Stomach smooth muscle (tissue), 2 donors: Measurements from ENCODE around the gene POU1F1.
"Not testable (repeated sequence)": the region's sequence is repeated elsewhere in the genome, so short reads cannot be mapped to it uniquely, and the experiment has no call there.

Experiments
- H3K27ac ChIP-seq: one replicate; pipeline ENCODE4 v1.7.0; 2013; ENCODE audit warnings: mild to moderate bottlenecking, low read length, inconsistent platforms
- H3K27me3 ChIP-seq, 2 donors: one replicate each; pipeline ENCODE4 v1.7.0; 2013; ENCODE audit warnings: low read length in 2 of 2; ENCODE audit not compliant: insufficient read depth in 2 of 2, control insufficient read depth in 1 of 2
- H3K36me3 ChIP-seq, 2 donors: one replicate each; pipeline ENCODE4 v1.7.0; 2013; ENCODE audit warnings: low read length in 2 of 2; ENCODE audit not compliant: control insufficient read depth in 2 of 2, insufficient read depth in 2 of 2
- H3K4me1 ChIP-seq: one replicate; pipeline ENCODE4 v1.7.0; 2013; ENCODE audit warnings: low read length; ENCODE audit not compliant: control insufficient read depth, insufficient read depth
- H3K4me3 ChIP-seq, 2 donors: one replicate each; pipeline ENCODE4 v1.7.0; 2013; ENCODE audit warnings: low read length in 2 of 2
- H3K9ac ChIP-seq, 2 donors: one replicate each; pipeline ENCODE4 v1.7.0; 2013; ENCODE audit warnings: low read length in 2 of 2, mild to moderate bottlenecking in 1 of 2
- H3K9me3 ChIP-seq, 2 donors: one replicate each; pipeline ENCODE4 v1.7.0; 2013; ENCODE audit warnings: low read length in 2 of 2; ENCODE audit not compliant: control insufficient read depth in 2 of 2
- donor health status: healthy.
- donor health status: Pancreatic carcinoma.

The POU1F1 gene, protein sequence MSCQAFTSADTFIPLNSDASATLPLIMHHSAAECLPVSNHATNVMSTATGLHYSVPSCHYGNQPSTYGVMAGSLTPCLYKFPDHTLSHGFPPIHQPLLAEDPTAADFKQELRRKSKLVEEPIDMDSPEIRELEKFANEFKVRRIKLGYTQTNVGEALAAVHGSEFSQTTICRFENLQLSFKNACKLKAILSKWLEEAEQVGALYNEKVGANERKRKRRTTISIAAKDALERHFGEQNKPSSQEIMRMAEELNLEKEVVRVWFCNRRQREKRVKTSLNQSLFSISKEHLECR

DNA sequence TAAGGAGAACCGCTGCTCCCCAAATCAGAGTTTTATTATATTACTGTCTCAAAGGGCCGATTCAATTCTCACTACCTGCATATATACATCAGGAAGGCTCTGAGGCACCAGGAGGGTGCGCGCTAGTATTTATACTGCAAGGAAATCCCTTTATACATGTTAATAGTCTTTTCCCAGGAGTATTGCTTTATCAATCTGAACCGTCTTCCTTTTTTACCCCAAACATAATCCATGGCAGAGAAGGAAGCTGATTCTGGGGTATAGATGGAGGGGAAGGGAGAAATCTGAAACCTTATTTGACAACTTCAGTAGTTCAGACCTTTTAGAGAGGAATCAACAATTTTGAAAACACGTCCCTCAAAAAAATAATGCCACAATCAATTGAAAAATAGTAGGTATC, at the start of gene POU1F1:
Gene POU1F1, minus strand, starts transcription at position 101 of the 400 bp plus-strand sequence. CDS start 122 bp downstream, outside the sequence.
- H3K4me3 ChIP-seq: no peak within 1 kb of the TSS
- no peaks in the 10 kb centered on the region for H3K36me3 ChIP-seq
- no peak within 1 kb of the TSS for H3K9ac ChIP-seq
- H3K27me3 ChIP-seq: no peaks in the 10 kb centered on the region
- H3K27ac ChIP-seq: no peak within 1 kb of the TSS
- no peaks in the 10 kb centered on the region for H3K9me3 ChIP-seq
- no peaks in the 10 kb centered on the region for H3K4me1 ChIP-seq

DNA sequence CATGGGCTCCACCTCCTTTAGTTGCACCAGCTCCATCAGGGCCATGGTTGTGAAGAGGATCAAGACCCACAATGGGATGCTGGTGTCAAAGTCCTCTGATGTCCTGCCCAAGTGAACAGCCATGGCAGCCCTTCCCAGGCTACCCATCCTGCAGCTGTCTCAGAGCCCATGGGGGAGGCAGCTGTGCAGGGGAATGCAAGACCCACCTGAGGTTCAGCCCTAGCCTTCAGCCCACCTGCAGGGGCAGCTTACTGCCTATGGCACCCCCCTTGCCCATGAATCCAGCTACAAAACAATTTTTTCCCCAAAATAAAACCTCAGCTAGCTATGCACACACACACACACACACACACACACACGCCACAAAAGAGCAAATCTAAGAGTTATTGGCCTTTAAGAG, 48.2 kb upstream of the POU1F1 start:
- Histone ChIP-seq H3K9me3 (no peaks in the 10 kb centered on the region), H3K9ac (no peak overlapping the region), H3K36me3 (no peaks in the 10 kb centered on the region), H3K27ac (no peak overlapping the region), H3K4me1 (no peaks in the 10 kb centered on the region), H3K27me3 (peaks cover 0 to 3% of the 10 kb centered on the region in 2 donors), H3K4me3 (no peak overlapping the region)

DNA sequence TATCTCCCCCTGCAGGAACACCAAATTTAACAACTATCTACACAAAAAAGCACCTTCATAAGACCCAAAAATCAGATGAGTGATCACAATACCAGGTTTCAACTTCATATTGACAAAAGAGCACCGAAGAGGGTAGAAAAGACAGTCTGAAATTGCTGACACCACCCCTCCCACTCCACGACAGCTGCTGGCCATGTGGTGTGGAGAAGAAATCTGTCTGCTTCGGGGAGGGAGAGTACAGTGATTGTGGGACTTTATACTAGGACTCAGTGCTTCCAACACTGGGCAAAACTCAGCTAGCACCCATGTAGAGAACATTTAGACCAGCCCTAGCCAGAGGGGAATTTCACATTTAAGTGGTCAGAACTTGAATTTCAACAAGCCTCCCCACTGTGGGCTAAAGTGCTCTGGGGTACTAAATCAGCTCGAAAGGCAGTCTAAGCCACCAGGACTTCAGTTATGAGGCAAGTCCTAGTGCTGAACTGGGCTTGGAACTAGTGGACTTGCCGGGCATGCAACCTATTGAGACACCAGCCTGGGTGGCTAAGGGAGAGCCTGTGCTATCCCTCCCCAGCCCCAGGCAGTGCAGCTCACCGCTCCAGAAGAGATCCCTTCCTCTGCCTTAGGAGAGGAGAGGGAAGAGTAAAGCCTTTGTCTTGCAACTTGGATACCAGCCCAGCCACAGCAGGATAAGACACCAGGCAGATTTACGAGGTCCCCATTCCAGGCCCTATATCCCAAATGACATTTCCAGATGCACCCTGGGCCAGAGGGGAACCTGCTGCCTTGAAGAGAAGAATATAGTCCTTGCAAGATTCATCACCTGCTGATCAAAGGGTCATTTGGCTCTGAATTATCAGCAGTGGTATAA, 44.6 kb upstream of the POU1F1 start:
- peaks cover 0 to 3% of the 10 kb centered on the region in 2 donors for H3K27me3 ChIP-seq

DNA sequence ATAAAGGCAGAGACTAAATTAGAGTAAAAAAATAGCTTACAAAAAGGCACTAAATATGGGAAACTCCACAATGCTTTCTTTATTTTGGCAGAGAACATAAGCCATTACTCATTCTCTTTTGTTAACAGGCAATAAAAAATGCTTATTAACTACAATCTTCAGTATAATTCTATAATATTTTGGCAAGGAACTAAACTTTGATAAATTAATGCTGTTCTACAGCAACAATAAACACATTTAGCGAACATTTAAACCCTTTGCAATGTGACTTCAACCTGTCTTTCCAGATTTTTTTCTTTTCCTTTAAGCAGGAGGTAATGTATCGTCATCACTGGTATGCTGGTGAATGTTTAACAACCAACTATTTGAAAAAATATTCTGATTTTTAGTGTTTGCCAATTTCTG, 42.2 kb upstream of the POU1F1 start:
- Histone ChIP-seq H3K9ac (no peak overlapping the region), H3K9me3 (no peaks in the 10 kb centered on the region), H3K27ac (no peak overlapping the region), H3K27me3 (peaks cover 0 to 3% of the 10 kb centered on the region in 2 donors), H3K36me3 (no peaks in the 10 kb centered on the region), H3K4me1 (no peaks in the 10 kb centered on the region), H3K4me3 (no peak overlapping the region)

More for the DNA sequence above, 44.6 kb upstream of the POU1F1 start:
- Histone ChIP-seq H3K9ac (no peak overlapping the region), H3K36me3 (no peaks in the 10 kb centered on the region), H3K27ac (no peak overlapping the region), H3K9me3 (no peaks in the 10 kb centered on the region), H3K4me1 (no peaks in the 10 kb centered on the region), H3K4me3 (no peak overlapping the region)

DNA sequence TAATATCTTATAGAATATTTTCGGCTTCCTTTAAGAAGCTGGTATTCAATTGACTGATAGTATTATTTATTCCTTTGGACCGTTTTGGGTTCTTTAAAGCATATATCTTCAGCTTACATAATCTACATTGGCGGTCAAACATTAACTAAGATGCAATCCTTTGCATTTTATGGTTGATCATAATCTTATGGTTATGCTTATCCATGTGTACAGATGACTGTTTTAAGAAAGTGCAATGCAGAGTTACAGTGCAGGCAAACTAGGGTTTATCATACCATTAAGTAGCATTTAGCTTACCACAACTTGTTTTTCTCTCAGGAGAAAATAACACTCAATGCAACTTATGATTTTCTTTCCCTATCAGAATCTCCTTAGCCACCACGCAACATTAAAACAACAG, 41.4 kb upstream of the POU1F1 start:
- no peak overlapping the region for H3K4me3 ChIP-seq

DNA sequence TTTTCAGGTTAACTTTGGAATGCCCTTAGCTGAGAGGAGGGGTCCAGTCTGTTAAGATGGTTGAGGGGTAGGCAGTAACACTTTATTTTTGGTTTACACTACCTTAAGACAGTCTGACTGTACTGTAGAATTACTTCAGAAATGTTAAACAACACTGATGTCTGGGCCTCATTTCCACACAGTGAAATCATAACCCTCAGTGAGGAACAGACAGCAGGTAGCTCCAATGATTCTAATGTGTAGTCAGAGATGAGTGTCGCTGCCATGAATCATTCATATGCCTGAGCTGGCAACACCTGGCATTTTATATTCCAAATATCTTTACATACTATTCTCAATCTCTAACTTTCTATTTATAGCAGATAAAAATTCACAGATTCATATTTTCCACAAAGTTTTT, 37.3 kb upstream of the POU1F1 start:
- no peaks in the 10 kb centered on the region for H3K4me1 ChIP-seq
- H3K9ac ChIP-seq: no peak overlapping the region
- no peaks in the 10 kb centered on the region for H3K36me3 ChIP-seq
- H3K27ac ChIP-seq: no peak overlapping the region
- no peak overlapping the region for H3K4me3 ChIP-seq
- H3K27me3 ChIP-seq: no peaks in the 10 kb centered on the region
- H3K9me3 ChIP-seq: no peaks in the 10 kb centered on the region

More for the DNA sequence above, 41.4 kb upstream of the POU1F1 start:
- no peaks in the 10 kb centered on the region for H3K4me1 ChIP-seq
- H3K9me3 ChIP-seq: no peaks in the 10 kb centered on the region
- H3K36me3 ChIP-seq: no peaks in the 10 kb centered on the region
- H3K9ac ChIP-seq: no peak overlapping the region
- H3K27me3 ChIP-seq: peaks cover 0 to 3% of the 10 kb centered on the region in 2 donors
- no peak overlapping the region for H3K27ac ChIP-seq

DNA sequence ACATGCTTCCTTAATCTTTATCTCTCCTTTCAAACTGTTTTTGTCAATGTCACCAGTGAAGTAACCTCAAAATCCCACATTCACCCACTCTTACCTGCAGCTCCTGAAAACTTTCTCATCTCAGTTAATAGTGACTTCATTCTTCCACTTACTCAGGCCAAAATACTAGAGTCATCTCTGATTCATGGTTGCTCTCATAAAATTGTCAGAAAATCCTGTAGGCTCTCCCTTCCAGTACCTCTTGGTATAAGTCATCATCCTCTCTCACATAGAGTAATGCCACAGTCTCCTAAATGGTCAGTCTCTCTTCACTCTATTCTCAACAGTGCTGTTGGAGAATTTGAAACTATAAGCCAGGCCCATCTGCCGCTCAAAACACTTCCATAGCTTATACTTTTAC, 34.9 kb upstream of the POU1F1 start:
- no peak overlapping the region for H3K9ac ChIP-seq
- H3K27me3 ChIP-seq: no peaks in the 10 kb centered on the region
- H3K4me3 ChIP-seq: no peak overlapping the region
- no peak overlapping the region for H3K27ac ChIP-seq
- no peaks in the 10 kb centered on the region for H3K9me3 ChIP-seq
- no peaks in the 10 kb centered on the region for H3K36me3 ChIP-seq
- no peaks in the 10 kb centered on the region for H3K4me1 ChIP-seq

DNA sequence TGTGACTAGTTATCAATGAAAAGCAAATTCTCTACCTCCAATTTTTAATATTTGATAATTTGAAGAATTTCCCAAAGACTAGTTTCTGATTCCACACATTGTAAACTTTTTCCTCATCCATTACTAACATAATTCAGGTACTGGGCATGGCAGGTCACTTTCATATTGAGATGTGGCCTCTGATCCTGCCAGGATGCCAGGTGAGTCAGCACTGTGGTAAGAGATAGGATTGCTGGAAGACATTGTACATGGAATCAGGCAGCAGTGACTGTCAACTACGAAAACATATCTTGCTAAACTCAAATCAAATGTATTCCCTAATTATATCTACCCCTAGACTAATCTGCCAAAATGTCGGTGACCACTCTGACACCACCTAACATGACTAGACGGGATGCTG, 33.2 kb upstream of the POU1F1 start:
- no peak overlapping the region for H3K9ac ChIP-seq
- no peak overlapping the region for H3K27ac ChIP-seq

DNA sequence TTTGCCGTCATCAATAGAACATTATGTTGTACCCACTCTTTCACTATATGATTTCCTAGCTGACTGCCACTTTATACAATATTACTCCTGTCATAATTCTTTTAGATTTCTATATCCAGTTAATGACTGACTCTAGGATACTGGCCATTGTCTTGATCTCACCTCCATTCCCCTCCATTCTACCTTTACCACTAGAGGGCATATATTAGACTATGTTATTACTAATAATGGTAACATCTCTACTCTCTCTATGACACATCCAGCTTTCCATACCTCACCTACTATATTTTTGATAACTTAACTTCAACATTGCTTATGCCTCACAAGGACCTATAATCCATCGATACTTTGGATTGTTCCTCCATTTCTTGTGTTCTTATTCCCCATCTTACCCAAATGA, 31.4 kb upstream of the POU1F1 start:
- Histone ChIP-seq H3K9ac (no peak overlapping the region), H3K36me3 (no peaks in the 10 kb centered on the region), H3K4me3 (no peak overlapping the region), H3K9me3 (no peaks in the 10 kb centered on the region), H3K4me1 (no peaks in the 10 kb centered on the region), H3K27me3 (no peaks in the 10 kb centered on the region), H3K27ac (no peak overlapping the region)

More for the DNA sequence above, 33.2 kb upstream of the POU1F1 start:
- H3K4me1 ChIP-seq: no peaks in the 10 kb centered on the region
- no peaks in the 10 kb centered on the region for H3K9me3 ChIP-seq
- no peaks in the 10 kb centered on the region for H3K36me3 ChIP-seq
- no peak overlapping the region for H3K4me3 ChIP-seq
- no peaks in the 10 kb centered on the region for H3K27me3 ChIP-seq

DNA sequence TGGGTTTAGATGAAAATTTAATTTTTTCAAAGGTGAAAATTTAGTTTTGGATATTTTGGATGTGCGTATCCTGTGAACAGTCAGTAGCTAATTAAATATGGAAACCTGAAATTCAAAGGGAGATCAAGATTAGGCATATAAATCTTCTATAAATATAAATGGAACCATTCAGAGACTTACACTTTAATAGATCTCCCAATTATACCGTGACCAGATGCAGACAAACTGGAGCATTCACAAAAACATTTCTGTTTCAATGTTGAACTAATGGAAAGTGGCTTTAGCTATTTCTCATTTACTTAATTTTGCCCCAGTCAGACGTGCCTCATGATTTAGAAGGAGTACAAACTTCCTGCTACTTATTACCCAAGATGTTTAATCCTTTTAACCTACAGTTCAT, 29.1 kb upstream of the POU1F1 start:
- Histone ChIP-seq H3K27ac (no peak overlapping the region), H3K4me3 (no peak overlapping the region), H3K36me3 (no peaks in the 10 kb centered on the region), H3K4me1 (no peaks in the 10 kb centered on the region), H3K9ac (no peak overlapping the region), H3K9me3 (no peaks in the 10 kb centered on the region), H3K27me3 (no peaks in the 10 kb centered on the region)

DNA sequence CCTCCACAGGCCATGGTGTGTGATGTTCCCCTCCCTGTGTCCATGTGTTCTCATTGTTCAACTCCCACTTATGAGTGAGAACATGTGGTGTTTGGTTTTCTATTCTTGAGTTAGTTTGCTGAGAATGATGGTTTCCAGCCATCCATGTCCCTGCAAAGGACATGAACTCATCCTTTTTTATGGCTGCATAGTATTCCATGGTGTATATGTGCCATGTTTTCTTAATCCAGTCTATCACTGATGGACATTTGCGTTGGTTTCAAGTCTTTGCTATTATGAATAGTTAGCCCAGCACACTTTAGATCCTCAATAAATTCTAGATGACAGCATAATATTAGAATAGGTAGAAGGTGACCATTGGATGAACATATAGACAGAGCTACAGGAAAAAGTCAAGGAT, 28.6 kb upstream of the POU1F1 start:
- H3K9ac ChIP-seq, H3K36me3 ChIP-seq, H3K27ac ChIP-seq, H3K4me1 ChIP-seq, H3K9me3 ChIP-seq, H3K27me3 ChIP-seq, H3K4me3 ChIP-seq: not testable (repeated sequence)
